ENCODE measurements around the gene LDLRAD2.

The LDLRAD2 gene

DNA sequence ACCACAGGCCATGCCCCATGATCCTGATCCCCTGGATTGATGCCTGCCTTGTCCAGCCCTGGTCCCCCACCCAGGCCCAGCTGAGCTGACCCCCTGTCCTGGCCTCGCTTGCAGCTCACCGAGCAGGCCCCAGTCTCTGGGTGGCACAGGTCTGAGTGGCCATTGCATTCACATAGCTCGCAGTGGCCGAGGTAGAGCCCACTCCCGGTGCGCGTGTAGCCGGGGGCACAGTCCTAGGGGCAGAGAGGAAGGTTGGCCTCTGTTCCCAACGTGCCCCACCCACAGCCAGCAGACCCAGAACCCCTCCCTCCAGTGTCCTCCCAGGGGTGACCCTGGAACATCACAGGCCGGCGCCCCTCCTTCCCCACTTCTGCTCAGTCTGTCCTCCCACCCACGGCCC lies 51.9 kb downstream of the LDLRAD2 start:
- Histone ChIP-seq H3K36me3 (ENCODE audit: control insufficient read depth, insufficient read depth, low read length) (peaks cover 17% of the 10 kb centered on the region), H3K27me3 (ENCODE audit: control insufficient read depth, insufficient read depth, low read length) (no peaks in the 10 kb centered on the region), H3K4me3 (ENCODE audit: low read length) (no peak overlapping the region), H3K9ac (ENCODE audit: low read length) (no peak overlapping the region), H3K4me1 (ENCODE audit: control insufficient read depth, insufficient read depth, low read length) (peaks cover 6% of the 10 kb centered on the region), H3K9me3 (ENCODE audit: control insufficient read depth, low read length) (no peaks in the 10 kb centered on the region)

DNA sequence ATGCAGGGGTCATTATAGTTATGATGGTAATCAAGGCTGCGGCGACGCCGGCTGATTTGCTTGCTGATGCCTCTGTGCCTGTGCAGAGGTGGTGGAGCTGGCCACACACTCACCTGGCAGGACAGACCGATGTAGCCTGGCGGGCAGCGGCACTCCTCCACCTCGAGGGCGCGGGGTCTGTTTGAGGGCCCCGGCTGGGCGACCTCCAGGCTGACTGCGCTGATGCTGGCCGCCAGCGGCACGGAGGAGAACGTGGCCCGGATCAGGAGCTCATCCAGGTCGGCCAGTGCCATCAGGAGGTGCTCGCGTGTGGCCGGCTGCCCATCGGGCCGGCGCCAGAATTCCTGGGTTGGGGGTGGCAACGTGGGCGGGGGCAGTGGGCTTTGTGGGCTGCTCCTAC lies 52.7 kb downstream of the LDLRAD2 start:
- H3K36me3 ChIP-seq (ENCODE audit: control insufficient read depth, insufficient read depth, low read length), result peaks cover 17% of the 10 kb centered on the region
- H3K9me3 ChIP-seq (ENCODE audit: control insufficient read depth, low read length), result no peaks in the 10 kb centered on the region
- peaks cover 13% of the 10 kb centered on the region for H3K4me1 ChIP-seq (ENCODE audit: control insufficient read depth, insufficient read depth, low read length)
- H3K9ac ChIP-seq (ENCODE audit: low read length), result no peak overlapping the region
- no peaks in the 10 kb centered on the region for H3K27me3 ChIP-seq (ENCODE audit: control insufficient read depth, insufficient read depth, low read length)
- H3K4me3 ChIP-seq (ENCODE audit: low read length), result no peak overlapping the region

DNA sequence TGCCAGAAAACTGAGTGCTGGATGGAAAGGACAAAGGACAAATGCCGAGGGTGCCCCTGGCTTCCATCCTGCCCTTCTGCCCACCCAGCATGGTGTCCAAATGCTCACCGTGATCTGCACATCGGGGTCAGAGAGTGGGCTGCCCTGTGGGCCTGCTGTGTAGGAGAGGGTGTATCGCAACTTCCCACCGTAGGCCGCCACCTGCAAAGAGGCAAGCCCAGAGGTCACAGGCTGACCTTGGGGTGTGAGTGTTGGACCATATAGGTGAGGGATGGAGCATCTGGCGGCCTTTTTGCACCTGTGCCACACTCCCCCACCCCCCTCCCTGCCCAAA lies 53.5 kb downstream of the LDLRAD2 start:
- H3K4me3 ChIP-seq (ENCODE audit: low read length), result no peak overlapping the region
- H3K9ac ChIP-seq (ENCODE audit: low read length), result no peak overlapping the region
- H3K9me3 ChIP-seq (ENCODE audit: control insufficient read depth, low read length), result no peaks in the 10 kb centered on the region
- peaks cover 17% of the 10 kb centered on the region for H3K36me3 ChIP-seq (ENCODE audit: control insufficient read depth, insufficient read depth, low read length)
- peaks cover 20% of the 10 kb centered on the region for H3K4me1 ChIP-seq (ENCODE audit: control insufficient read depth, insufficient read depth, low read length)
- H3K27me3 ChIP-seq (ENCODE audit: control insufficient read depth, insufficient read depth, low read length), result no peaks in the 10 kb centered on the region

DNA sequence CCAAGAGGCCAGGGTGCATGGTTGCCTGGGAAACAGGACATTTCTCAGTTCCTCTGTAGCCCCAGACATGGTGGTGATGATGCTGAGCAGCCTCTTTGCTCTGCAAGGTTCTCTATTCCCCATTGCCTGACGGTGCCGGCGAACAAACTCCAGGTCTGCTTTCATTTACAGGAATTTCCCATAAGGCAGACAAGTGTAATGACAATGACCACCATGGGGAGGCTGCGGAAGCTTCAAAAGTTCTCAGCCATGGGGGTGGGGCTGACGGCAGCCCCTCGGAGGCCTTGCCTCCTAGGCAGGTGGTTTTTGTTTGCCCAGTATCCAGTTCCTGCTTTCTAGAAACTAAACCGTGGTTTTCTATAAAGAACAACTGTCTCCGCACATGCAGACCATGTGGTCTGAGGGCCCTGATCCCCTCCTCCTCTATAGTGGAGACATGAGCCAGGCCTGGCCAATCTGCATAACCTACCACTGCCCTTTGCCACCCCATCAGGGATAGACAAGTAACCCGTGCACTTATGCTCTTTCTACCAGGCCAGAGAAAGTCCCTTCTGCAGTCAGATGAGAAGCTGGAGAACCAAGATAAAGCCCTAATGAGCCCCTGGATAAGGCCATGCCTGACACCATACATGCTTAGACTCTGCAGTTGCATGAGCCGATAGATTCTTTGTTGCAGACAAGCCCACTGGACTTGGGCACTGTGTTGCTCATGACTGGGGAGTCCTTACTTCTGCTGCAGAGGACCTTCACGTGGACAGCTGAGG lies 54.1 kb downstream of the LDLRAD2 start:
- H3K27me3 ChIP-seq (ENCODE audit: control insufficient read depth, insufficient read depth, low read length), result no peaks in the 10 kb centered on the region
- peaks cover 17% of the 10 kb centered on the region for H3K36me3 ChIP-seq (ENCODE audit: control insufficient read depth, insufficient read depth, low read length)
- H3K4me1 ChIP-seq (ENCODE audit: control insufficient read depth, insufficient read depth, low read length), result peaks cover 20% of the 10 kb centered on the region
- no peaks in the 10 kb centered on the region for H3K9me3 ChIP-seq (ENCODE audit: control insufficient read depth, low read length)
- no peak overlapping the region for H3K9ac ChIP-seq (ENCODE audit: low read length)
- no peak overlapping the region for H3K4me3 ChIP-seq (ENCODE audit: low read length)

DNA sequence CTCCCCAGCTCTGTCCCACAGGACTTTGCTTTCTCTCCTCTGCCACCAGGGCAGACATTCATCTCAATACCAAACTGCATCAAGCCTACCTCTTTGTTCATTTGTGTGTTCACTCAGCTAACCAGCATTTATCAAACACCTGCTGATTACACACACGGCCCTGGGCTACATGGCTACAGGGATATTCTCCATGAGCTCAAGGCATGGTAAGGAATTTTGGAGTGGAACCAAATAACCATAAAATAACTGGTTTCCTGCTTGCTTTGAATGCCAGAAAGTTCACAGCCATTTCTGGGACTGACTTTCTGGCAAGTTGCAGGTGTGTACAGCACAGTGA lies 54.6 kb downstream of the LDLRAD2 start:
- Histone ChIP-seq H3K4me3 (ENCODE audit: low read length) (no peak overlapping the region), H3K27me3 (ENCODE audit: control insufficient read depth, insufficient read depth, low read length) (no peaks in the 10 kb centered on the region), H3K9me3 (ENCODE audit: control insufficient read depth, low read length) (no peaks in the 10 kb centered on the region), H3K36me3 (ENCODE audit: control insufficient read depth, insufficient read depth, low read length) (peaks cover 19% of the 10 kb centered on the region), H3K4me1 (ENCODE audit: control insufficient read depth, insufficient read depth, low read length) (peaks cover 20% of the 10 kb centered on the region), H3K9ac (ENCODE audit: low read length) (no peak overlapping the region)

DNA sequence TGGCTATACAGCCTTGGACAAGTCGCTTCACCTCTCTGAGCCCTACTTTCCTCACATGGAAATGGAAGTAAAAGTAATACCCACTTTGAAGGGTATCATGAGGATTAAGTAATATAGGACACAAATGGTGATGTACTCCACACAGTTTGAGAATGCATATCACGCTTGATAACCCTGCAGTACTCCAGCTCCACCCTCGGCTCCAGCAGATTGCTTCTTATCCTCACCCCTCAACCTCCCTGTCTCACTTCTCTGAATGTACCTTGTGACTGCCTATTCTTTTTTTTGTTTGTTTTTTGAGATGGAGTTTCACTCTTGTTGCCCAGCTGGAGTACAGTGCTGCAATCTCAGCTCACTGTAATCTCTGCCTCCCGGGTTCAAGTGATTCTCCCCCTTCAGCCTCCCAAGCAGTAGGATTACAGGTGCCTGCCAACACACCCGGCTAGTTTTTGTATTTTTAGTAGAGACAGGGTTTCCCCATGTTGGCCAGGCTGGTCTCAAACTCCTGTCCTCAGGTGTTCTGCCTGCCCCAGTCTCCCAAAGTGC lies 55.5 kb downstream of the LDLRAD2 start:
- no peak overlapping the region for H3K9ac ChIP-seq (ENCODE audit: low read length)
- H3K36me3 ChIP-seq (ENCODE audit: control insufficient read depth, insufficient read depth, low read length), result peaks cover 21% of the 10 kb centered on the region

DNA sequence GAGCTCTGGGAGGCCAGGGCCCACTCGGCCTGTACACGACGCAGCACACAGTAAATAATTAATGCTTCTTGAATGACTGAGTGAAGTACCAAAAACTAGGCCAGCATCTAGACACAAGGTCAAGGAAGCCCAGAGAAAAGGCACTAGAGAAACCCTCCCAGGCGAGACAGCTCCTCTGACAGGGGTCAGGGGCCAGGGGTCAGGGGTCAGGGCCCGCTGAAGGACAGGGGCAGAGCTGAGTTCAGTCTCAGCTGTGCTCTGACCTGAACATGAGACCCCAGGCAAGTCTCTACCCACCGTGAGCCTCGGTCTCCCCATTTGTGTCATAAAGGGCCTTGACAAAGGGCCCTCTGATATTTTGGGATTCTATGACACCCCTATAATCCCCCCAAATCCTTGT lies 56.4 kb downstream of the LDLRAD2 start:
- H3K9me3 ChIP-seq (ENCODE audit: control insufficient read depth, low read length), result no peaks in the 10 kb centered on the region
- peaks cover 21% of the 10 kb centered on the region for H3K36me3 ChIP-seq (ENCODE audit: control insufficient read depth, insufficient read depth, low read length)
- no peak overlapping the region for H3K9ac ChIP-seq (ENCODE audit: low read length)
- H3K4me1 ChIP-seq (ENCODE audit: control insufficient read depth, insufficient read depth, low read length), result peaks cover 20% of the 10 kb centered on the region
- no peaks in the 10 kb centered on the region for H3K27me3 ChIP-seq (ENCODE audit: control insufficient read depth, insufficient read depth, low read length)
- H3K4me3 ChIP-seq (ENCODE audit: low read length), result no peak overlapping the region

More for the DNA sequence above, 55.5 kb downstream of the LDLRAD2 start:
- no peaks in the 10 kb centered on the region for H3K27me3 ChIP-seq (ENCODE audit: control insufficient read depth, insufficient read depth, low read length)
- H3K9me3 ChIP-seq (ENCODE audit: control insufficient read depth, low read length), result no peaks in the 10 kb centered on the region
- no peak overlapping the region for H3K4me3 ChIP-seq (ENCODE audit: low read length)
- H3K4me1 ChIP-seq (ENCODE audit: control insufficient read depth, insufficient read depth, low read length), result peaks cover 20% of the 10 kb centered on the region

DNA sequence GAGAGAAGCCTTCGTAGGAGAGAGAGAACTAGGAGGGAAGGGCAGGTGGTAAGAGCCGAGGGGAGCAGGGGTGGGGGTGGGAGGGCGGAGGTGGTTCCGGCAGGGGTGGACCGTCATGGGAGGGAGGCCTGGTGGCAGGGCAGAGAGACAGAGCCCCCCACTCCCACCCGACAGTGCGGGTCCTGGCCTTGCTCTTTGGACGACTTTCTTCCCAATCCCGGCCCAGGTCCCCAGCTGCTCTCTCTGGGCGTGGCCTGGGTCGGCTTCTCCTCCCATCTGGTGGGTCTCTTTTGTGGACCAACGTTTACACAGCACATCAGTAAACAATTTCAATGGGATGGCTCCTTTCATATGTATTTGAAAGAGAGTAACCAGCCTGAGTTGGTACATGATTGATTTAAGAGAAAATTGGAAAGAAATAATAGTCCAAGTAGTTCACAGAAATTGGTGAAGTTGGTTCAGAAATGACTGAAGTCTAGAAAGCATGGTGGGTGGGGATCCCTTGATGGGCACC lies 56.9 kb downstream of the LDLRAD2 start:
- H3K4me3 ChIP-seq (ENCODE audit: low read length), result no peak overlapping the region
- peaks cover 20% of the 10 kb centered on the region for H3K36me3 ChIP-seq (ENCODE audit: control insufficient read depth, insufficient read depth, low read length)
- peaks cover 20% of the 10 kb centered on the region for H3K4me1 ChIP-seq (ENCODE audit: control insufficient read depth, insufficient read depth, low read length)
- H3K9me3 ChIP-seq (ENCODE audit: control insufficient read depth, low read length), result no peaks in the 10 kb centered on the region
- no peak overlapping the region for H3K9ac ChIP-seq (ENCODE audit: low read length)
- no peaks in the 10 kb centered on the region for H3K27me3 ChIP-seq (ENCODE audit: control insufficient read depth, insufficient read depth, low read length)

DNA sequence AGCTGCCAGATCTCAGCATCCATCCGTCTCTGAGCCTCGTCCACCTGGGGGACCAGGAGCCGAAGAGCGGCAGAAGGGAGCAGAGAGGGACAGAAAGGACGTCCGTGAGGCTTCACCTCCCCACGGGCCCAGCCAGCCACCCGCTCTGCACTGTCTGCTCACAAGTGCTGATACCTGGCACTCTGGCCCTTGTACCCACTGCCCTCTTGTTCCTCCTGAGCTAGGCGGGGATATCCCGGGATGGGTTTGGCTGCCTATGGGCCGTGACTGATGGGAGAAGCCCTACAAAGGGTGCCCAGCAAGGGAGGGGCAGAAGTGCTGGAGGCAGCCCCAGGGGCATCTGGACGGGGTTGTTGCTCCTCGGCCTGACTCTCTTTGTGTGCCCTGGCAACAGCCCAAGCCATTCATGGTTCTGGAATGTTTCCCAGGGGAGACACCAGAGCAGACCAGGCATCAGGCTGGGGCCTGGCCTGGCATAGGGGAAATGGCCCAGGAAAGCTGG lies 57.6 kb downstream of the LDLRAD2 start:
- Histone ChIP-seq H3K4me3 (ENCODE audit: low read length) (no peak overlapping the region), H3K27me3 (ENCODE audit: control insufficient read depth, insufficient read depth, low read length) (no peaks in the 10 kb centered on the region), H3K9ac (ENCODE audit: low read length) (no peak overlapping the region), H3K9me3 (ENCODE audit: control insufficient read depth, low read length) (no peaks in the 10 kb centered on the region), H3K4me1 (ENCODE audit: control insufficient read depth, insufficient read depth, low read length) (peaks cover 20% of the 10 kb centered on the region), H3K36me3 (ENCODE audit: control insufficient read depth, insufficient read depth, low read length) (peaks cover 13% of the 10 kb centered on the region)

DNA sequence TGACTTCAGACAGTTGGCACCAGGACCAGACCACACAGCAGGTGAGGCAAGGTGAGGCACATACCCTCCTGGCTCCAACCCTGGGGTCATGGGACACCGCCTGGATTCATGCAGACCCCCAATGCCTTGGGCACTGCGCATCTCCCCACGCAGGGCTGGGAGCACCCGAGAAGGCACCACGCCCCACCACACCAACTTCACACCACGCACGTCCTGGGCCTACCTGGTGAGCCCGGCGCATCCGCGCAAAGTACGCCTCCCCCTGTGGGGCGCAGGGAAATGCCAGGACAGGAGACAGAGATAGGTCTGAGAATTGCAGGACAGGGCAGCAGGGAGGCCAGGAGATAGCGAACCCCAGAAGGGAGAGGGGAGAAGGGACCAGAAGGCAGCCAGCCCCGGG lies 58.5 kb downstream of the LDLRAD2 start:
- Histone ChIP-seq H3K9ac (ENCODE audit: low read length) (no peak overlapping the region), H3K4me1 (ENCODE audit: control insufficient read depth, insufficient read depth, low read length) (peaks cover 20% of the 10 kb centered on the region), H3K27me3 (ENCODE audit: control insufficient read depth, insufficient read depth, low read length) (no peaks in the 10 kb centered on the region), H3K9me3 (ENCODE audit: control insufficient read depth, low read length) (no peaks in the 10 kb centered on the region), H3K4me3 (ENCODE audit: low read length) (no peak overlapping the region), H3K36me3 (ENCODE audit: control insufficient read depth, insufficient read depth, low read length) (peaks cover 4% of the 10 kb centered on the region)

DNA sequence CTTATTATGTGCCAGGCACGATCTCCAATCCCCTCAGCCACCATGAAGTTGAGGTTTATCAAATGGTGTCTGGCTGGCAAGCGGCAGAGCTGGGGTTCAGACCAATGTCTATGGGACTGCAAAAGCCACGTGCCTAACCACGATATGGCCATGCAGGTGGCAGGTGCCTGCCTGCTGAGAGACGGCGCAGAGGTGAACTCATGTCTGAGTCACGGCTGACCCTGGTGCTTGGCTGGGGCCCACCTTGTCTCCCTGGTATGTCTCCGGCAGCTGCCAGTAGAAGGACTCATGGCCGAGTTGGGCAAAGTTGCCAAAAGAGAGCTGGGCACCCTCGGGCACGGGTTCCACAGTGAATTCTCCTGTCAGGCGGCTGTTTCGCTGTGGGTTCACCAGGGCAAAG lies 59.9 kb downstream of the LDLRAD2 start:
- no peaks in the 10 kb centered on the region for H3K9me3 ChIP-seq (ENCODE audit: control insufficient read depth, low read length)
- no peak overlapping the region for H3K9ac ChIP-seq (ENCODE audit: low read length)
- H3K36me3 ChIP-seq (ENCODE audit: control insufficient read depth, insufficient read depth, low read length), result peaks cover 10% of the 10 kb centered on the region
- peaks cover 20% of the 10 kb centered on the region for H3K4me1 ChIP-seq (ENCODE audit: control insufficient read depth, insufficient read depth, low read length)
- H3K4me3 ChIP-seq (ENCODE audit: low read length), result no peak overlapping the region
- H3K27me3 ChIP-seq (ENCODE audit: control insufficient read depth, insufficient read depth, low read length), result no peaks in the 10 kb centered on the region

DNA sequence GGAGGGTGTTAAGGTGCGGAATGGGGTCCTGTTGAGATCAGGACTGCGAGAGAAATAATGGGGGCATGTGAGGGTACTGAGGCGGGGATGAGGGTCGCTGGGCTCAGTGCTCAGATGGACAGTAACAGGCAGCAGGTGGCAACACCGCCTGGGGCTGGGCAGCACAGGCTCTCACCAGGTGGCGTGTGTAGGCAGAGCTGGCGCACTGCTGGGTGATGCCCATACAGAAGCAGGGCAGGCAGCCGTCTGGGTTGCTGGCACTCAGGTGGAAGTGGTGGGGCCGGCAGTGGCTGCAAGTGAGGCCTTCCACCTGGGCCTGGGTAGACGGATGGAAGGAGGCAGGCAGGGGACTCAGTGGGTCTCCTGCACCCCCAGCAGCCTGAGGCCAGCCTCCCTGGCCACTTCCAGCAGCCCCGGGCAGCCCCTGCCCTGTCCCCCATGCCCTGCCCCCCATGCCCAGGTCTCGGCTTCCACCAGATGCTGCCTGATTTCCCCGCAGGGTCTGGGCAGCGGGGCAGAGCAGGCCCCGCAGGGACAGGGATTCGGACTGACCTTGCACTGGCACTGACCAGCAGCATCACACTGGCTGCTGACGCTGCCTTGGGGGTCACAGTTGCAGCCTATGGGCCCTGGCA lies 60.5 kb downstream of the LDLRAD2 start:
- Histone ChIP-seq H3K36me3 (ENCODE audit: control insufficient read depth, insufficient read depth, low read length) (peaks cover 10% of the 10 kb centered on the region), H3K9me3 (ENCODE audit: control insufficient read depth, low read length) (no peaks in the 10 kb centered on the region), H3K27me3 (ENCODE audit: control insufficient read depth, insufficient read depth, low read length) (no peaks in the 10 kb centered on the region), H3K4me3 (ENCODE audit: low read length) (no peak overlapping the region), H3K9ac (ENCODE audit: low read length) (no peak overlapping the region), H3K4me1 (ENCODE audit: control insufficient read depth, insufficient read depth, low read length) (peaks cover 16% of the 10 kb centered on the region)
